HG03280 (cell line): Measurements from ENCODE around the gene PPP1R13B.
A peak's percentile ranks its signal among the peaks of the same experiment; 100 is the strongest.
"Not testable (repeated sequence)": the region's sequence is repeated elsewhere in the genome, so short reads cannot be mapped to it uniquely, and the experiment has no call there.

Experiments
- ATAC-seq: cut with Tn5 transposase; IDR thresholded peaks from one replicate; pipeline ENCODE4 v1.9.1; 2021; ENCODE audit warnings: mild to moderate bottlenecking, moderate library complexity; ENCODE audit not compliant: unreplicated experiment

The PPP1R13B gene

DNA sequence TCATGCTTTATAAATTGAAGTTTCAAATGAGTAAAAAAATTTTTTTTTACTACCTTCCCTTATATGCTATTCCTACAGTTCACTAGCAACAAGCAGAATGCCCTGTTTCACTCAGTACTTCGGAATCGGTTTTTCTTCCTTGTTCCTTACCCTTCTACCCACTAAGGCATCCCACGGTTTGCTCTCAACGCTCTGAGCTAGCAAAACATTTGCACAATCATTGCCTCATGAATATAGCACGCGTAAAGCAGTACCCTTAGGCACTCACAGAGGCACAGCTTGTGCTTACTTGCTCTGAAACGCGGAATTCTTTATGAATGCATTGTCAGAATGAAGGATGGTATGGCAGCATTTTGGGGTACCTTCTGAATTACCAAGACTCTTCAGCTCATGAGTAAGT, 45.0 kb downstream of the PPP1R13B start:
- ATAC-seq: no peak

DNA sequence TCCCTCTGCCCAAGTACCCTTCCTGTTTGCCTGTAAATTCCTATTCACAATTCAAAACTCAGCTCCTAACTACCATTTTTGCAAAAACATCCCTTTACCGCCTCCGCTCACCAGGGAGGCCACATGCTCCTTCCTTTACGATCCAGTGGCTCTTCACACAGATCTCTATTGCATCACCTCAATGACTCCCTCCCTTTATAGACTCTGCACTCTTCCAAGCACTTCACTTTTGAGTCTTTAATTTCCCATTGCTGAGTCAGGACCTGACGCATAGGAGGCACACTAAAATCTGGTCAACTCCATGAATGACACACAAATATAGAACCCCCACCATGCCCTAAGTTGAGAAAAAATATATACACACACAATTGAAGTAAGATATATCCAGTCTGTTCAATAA, 45.9 kb downstream of the PPP1R13B start:
- no peak for ATAC-seq

DNA sequence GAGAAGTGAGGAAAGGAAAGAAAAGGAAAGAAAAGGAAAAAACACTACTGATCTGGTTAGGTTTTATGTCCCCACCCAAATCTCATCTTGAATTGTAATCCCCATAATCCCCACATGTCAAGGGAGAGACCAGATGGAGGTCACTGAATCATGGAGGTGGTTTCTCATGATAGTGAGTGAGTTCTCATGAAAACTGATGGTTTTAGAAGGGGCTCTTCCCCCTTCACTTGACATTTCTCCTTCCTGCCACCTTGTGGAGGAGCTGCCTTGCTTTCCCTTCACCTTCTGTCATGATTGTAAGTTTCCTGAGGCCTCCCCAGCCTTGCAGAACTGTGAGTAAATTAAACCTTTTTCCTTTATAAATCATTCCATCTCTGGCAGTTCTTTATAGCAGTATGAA, 54.2 kb downstream of the PPP1R13B start:
- not testable (repeated sequence) for ATAC-seq

DNA sequence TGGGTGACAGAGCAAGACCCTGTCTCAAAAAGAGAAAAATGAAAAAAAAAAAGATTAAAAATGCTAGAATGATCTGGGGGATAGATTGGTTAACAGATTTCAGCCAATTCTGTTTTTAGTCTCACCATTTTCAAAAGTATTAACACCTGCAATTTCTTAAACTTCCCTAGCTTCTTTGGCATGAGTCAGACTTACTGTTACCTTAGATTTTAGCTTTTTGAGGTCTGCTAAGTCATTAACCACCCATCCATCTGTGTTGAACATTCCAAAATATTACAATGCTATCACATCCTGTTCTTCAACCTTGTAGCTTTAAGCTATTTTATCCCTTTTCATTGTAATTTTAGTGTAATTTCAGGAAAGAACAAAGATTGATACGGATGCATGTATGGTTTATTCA, 59.3 kb downstream of the PPP1R13B start:
- ATAC-seq: no peak

DNA sequence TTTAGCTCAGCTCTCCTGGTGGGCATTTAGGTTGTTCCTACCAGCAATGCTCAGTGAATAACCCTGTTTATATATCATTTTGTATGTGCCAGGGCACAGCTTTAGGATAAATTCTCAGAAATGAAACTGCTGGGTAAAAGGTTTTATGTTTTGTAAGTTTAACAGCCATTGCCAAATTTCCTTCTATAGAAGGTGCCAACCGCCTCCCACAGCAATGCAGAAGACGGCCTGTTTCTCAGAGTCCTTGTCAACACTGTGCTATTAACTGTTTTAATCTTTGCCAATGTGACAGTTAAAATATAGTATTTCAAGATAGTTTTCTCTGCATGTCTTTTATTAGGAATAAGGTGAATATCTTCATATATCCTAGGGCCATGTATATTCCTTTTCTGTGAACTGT, 65.0 kb downstream of the PPP1R13B start:
- no peak for ATAC-seq

DNA sequence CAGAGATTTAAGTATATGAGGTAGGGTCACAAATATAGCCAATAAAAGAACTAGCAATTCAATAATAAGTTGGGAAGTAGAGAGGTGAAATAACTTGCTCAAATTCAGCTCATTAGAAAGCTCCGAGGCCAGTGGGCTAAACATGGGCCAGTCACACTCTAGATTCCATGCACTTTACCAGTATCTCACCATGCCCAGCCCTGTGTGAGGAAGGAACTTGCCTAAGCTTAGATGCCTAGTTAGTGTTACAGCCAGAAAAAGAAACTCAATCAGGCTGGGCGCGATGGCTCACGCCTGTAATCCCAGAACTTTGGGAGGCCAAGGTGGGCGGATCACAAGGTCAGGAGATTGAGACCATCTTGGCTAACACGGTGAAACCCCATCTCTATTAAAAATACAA, 71.1 kb downstream of the PPP1R13B start:
- ATAC-seq: not testable (repeated sequence)

DNA sequence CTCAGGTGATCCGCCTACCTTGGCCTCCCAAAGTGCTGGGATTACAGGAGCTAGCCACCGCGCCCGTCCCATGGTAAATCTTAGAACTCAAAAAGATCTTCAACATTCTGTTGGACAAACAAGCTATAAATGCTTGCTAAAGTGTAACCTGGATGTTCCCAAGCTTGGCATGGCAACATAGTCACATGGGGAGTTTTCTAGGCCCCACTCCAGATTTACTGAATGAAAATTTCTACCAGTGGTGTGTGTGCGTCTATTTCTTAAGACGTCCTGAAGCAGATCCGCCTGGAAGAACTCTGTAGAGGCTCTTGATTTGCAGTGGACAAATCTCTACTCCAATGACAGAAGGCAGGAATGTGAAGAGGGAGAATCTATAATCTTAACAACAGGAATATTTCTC, 71.9 kb downstream of the PPP1R13B start:
- ATAC-seq: no peak

DNA sequence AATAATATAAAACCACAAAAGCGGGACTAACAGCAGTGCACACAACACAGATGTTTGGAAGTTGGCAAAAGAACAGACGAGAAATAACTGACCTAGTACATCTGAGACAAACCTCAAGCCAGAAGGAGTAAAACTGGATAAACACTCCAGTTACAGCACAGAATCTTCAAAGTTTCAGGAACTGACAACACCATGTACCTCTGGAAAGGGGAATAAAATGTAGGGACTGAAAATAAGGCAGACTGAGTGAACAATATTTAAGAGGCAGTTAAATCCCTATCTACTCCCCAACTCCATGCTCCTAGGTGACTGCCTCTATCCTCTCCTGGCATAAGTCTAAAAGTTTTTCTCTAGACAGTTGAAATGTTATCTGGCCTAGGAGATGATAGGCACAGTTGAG, 73.9 kb downstream of the PPP1R13B start:
- ATAC-seq: no peak

DNA sequence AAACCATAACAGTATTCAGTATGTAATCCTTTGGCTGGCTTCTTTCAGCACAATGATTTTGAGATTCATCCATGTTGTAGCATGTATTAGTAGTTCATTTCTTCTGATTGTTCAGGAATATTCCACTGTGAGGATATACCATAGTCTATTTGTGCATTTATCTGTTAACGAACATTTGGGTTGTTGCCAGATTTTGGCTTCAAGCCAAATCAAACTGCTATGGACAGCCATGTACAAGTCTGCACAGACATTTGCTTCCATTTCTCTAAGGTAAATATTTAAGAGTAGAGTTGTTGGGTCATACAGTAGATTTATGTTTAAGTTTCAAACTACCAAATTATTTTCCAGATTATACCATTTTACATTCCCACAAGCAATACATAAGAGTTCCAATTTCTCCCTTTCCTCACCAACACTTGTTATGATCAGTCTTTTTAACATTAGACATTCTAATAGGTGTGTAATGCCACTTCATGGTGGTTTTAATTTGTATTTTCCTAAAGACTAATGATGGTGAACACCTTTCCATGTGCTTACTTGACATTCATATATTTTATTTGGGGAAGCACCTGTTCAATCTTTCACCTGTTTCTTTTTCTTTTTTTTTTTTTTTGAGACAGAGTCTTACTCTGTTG, 75.2 kb downstream of the PPP1R13B start:
- ATAC-seq: no peak

DNA sequence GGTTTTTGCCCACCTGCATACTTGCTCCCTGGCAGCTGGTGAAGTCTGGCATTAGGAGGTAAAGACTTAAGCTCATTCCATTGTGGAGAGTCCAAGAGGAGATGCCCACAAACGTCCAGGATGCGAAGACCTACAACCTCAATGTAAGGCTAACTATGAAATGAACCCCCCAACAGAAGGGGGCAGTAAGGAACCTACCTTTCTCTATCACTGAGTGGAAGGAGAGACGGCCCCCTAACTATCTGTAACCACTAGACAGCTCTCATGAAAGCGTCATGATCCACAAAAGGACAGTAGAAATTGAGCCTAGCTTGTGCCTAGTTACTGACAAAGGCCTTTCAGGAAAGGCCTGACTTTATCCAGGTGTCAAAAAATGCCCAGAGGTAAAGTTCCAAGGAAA, 76.5 kb downstream of the PPP1R13B start:
- ATAC-seq: no peak

DNA sequence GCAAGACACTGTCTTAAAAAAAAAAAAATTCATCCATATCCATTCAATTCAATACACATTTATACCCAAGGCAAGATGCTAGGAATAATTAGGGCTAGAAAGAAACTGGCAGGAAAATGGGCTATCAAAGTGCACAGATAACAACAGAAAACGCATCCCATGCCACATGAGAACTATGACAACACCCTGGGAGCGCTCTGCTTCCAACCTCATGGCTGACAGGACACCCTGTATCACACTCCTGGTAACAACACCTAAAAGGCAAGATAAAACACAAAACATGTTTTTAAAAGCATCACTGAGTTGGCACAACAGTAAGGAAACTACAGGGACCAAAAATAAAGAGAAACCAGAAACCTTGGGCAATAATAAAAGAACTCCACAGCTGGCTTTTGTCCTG, 76.9 kb downstream of the PPP1R13B start:
- no peak for ATAC-seq

DNA sequence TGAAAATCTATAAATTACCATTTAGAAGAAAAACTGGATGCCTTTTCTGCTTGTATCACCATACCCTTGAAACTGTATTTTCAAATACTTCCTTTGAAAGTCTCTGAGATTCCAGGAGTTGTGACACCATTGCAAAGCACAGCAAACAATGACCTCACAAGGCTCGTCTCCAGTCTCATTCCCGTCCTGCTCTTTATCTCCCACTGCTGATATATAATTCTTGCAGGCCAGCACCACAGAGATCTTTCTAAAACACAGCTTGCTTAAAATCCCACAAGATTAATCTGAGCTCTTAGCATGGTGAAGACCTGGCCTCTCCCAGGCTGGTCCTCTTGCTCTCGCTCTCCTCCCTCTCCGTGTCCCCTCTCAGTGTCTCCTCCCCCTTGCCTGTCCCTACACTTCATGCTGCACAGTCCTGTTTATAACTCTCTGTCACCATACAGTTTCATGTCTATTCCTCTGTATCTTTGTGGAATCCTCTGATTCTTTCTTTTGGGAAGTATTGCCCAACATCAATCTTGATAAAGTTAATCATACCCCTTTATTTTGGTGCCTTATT, 80.0 kb downstream of the PPP1R13B start:
- ATAC-seq: no peak

DNA sequence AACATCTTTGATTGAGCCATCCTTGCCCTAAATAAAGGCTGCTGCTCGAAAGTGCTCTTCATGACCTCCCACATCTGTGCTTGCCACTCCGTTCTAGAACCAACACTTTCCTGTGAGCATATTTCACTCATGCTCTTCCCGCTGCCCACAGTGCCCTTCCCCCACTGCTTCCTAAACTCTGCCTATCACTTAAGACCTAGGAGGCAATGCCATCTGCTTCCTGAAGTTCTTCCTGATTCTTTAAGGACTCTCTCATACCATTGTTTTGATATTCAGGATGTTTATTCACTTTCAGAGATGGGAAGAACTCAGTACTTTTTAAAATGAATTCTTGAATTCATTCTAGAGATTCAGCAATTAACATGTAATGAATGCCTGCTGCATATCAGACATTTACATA, 81.8 kb downstream of the PPP1R13B start:
- no peak for ATAC-seq

DNA sequence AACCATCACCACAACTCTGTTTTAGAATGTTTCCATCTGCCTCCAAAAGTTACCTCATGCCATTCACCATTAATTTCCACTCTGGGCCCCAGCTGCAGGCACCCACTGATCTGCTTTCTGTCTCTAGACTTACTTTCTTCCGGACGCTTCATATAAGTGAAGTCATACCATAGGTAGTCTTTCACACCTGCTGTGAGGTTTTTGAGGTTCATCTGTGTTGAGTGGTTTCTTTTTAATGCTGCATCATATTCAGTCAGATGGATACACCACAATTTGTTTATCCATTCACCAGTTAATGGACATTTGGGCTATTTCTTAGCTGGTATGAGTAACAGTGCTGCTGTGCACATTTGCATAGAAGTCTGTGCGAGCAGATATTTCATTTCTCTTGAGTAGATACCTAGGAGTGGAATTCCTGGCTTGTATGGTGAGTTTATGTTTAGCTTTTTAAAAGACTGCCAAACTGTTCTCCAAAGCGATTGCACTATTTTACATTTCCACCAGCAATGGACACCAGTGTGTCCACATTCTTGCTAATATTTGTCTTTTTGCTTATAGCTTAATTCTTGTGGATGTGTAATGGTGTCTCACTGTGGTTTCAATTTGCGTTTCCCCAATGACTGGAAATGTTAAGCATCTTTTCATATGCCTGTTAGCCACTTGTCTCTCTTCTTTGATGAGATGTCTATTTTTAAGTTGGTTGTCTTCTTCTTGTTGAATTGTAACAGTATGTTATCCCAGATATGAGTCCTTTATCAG, 83.5 kb downstream of the PPP1R13B start:
- peak; percentile 87 for ATAC-seq

DNA sequence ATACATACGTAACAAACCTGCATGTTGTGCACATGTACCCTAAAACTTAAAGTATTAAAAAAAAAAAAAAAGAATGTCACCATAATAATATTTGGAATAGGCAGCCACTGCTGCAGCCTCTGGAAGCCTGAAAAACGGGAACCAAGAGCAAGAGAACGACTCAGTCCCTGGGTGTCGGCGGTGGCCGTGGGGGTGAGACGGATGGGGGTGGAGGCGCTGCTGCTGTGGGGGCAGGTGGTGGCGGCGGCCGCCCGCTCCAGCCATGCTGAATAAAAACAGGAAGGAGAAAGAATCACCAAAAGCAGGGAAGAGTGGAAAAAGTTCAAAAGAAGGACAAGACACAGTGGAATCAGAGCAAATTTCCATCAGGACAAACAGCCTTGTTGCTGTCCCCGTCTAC, 84.8 kb downstream of the PPP1R13B start:
- ATAC-seq: no peak

DNA sequence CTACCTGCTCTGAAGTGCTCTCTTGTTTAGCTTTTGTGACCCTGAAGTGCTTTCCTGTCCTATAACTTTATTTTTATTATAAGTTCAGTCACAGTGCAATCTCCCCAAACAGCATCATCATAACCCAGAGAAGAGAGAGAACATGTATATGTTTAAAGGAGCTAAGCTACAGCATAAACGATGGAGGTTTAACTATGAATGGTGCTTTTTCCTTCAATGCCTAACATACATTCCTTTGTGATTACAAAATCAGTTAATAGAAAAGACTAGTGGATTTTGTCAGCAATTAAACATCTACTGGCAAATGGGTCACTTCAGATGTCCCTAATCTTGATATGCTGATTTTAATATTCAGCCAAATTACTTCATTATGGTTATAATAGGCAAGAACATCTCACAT, 85.3 kb downstream of the PPP1R13B start:
- no peak for ATAC-seq

DNA sequence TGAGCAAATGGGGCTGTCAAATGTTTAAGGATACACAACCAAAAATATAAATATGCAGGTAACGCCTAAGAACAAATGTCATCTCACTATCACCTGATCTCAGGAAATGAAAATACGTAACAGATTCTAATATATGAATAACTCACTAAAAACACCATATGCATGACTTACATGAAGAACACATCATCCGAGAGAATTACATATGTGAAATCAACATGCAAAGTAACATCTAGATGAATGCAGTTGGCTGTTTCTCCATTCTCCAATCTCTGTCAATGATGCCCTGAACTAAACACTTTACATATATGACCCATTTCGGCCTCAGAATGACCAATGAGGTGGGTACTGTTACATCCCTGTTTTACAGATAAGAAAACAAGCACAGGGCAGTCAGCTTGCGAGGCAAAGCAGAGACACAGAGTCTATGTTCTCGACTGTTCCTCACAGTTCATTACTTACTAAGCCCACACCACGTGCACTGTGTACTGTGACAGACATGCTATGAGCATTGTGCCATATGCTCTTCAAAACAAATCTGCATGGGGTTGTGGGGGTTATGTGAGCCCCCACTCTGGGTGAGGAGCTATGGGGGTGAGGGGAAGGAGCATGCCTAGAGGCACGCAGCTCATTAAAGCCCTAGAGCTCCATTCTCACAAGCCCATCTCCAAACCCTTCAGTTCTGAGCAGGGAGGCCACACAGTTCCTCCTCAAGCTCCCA, 89.2 kb downstream of the PPP1R13B start:
- no peak for ATAC-seq

DNA sequence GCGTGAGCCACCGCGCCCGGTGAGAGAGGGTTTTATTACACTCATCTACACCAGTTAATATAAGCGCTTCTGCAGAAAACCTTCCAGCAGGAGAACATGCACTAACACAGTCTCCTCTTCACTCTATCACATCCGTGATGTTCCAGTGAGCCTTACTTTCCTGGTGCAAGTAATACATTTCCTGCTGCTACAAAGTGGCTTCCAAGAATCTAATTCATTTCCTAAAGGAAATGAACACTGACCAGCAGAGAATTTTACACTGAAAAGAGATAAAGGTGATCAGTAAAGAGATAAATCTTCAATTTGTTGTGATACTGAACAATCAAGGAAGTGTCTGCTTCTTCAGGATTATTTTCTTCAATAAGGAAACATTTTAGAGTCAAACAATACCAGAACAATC, 92.3 kb downstream of the PPP1R13B start:
- no peak for ATAC-seq

DNA sequence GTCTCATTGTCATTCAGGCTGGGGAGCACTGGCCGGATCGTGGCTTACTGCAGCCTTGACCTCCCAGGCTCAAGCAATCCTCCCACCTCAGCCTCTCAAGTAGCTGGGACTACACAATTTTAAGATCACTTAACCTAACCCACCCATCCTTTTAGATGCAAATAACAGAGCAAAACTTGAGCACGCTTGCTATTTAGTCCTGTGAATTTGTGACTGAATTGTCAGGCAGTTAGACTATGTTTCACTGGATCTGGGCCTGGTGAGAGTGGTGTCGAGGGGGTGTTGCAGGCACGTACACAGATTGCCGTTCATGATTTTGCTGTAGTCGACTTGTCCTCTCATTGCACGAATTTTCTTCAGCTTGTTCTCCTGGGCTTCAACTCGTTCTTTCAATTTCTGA, 93.6 kb downstream of the PPP1R13B start:
- no peak for ATAC-seq

DNA sequence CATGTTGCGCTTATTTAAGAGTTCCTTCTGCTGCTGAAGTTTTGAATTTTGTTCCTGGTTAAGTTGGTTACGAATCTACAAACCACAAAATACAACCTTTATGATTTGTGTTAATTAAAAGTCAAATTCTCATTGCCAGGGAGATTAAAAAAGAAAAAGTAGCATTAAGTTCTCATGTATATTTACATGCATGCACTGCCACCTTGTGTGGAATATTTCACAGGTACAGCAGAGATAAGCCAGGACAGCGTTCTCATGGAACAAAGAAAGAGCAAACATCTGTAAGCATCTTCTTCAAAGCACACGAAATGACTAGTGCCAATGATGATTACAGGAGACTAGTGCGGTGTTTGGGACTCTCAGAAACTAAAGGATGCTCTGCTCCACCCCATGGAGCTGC, 97.5 kb downstream of the PPP1R13B start:
- ATAC-seq: no peak

DNA sequence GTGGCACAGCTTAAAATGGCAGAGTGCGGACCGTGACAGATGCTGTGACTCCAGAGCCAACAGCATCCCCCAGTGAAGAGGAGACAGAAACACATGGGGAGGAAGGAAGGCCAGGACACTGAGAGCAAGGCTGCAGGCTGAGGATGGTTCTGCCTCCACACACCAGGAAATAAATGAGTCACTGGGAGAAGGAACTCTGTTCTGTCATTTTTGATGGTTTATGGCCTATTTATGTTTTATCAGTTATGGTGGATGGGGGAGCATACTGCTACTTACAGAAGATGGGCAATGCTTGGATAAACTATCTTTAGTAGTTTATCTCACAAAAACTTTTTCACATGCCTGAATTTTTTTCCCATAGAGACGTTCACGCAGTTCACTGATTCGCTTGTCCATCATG, 97.9 kb downstream of the PPP1R13B start:
- no peak for ATAC-seq

DNA sequence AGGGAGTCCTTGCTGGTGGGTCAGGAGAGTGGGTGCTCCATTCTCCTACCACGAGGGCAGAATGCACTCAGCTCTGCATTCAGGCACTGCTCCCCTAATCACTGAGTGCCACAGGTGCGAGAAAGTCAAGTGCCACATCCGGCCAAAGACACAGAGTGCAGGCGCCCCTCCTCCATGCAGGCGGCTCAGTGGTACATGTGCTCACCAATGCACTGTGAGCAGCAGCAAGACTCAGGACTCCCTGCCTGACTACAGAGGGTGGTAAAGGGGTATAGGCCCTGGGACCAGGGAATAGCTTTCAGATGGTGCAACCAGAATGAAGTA, 98.9 kb downstream of the PPP1R13B start:
- no peak for ATAC-seq
